ENCODE results near the gene CLASP1.

The CLASP1 gene

GRCh38 chr2:121688820-121689219, 39.6 kb upstream of the CLASP1 start:
- H3K4me2 ChIP-seq = no peak overlapping the region

GRCh38 chr2:121686902-121687301, 37.6 kb upstream of the CLASP1 start:
- H3K27me3 ChIP-seq (ENCODE audit: insufficient read depth, low read depth) = no peaks in the 10 kb centered on the region
- H2AFZ ChIP-seq (ENCODE audit: low read depth) = no peak overlapping the region
- no peak overlapping the region for H3K9ac ChIP-seq
- no peak for TF ChIP-seq CTCF (conservative IDR thresholded peaks at IDR 0.05; ENCODE audit: low read depth, low read length)
- no peaks in the 10 kb centered on the region for H3K36me3 ChIP-seq (ENCODE audit: insufficient read depth)
- H3K4me2 ChIP-seq = no peak overlapping the region
- H3K27ac ChIP-seq = no peak overlapping the region
- no peaks in the 10 kb centered on the region for H4K20me1 ChIP-seq (ENCODE audit: insufficient read depth)
- no peak overlapping the region for H3K4me3 ChIP-seq (IDR thresholded peaks at IDR 0.05; ENCODE audit: insufficient read depth, low read depth, low read length)
- no peaks in the 10 kb centered on the region for H3K4me1 ChIP-seq (ENCODE audit: low read depth, poor library complexity, severe bottlenecking)
- no peaks in the 10 kb centered on the region for H3K79me2 ChIP-seq (ENCODE audit: insufficient read depth, low read depth)

More at GRCh38 chr2:121688820-121689219, 39.6 kb upstream of the CLASP1 start:
- Histone ChIP-seq H3K36me3 (ENCODE audit: insufficient read depth) (no peaks in the 10 kb centered on the region), H3K9ac (no peak overlapping the region), H4K20me1 (ENCODE audit: insufficient read depth) (no peaks in the 10 kb centered on the region), H3K4me1 (ENCODE audit: low read depth, poor library complexity, severe bottlenecking) (no peaks in the 10 kb centered on the region), H3K79me2 (ENCODE audit: insufficient read depth, low read depth) (no peaks in the 10 kb centered on the region), H2AFZ (ENCODE audit: low read depth) (no peak overlapping the region), H3K27me3 (ENCODE audit: insufficient read depth, low read depth) (no peaks in the 10 kb centered on the region), H3K4me3 (IDR thresholded peaks at IDR 0.05; ENCODE audit: insufficient read depth, low read depth, low read length) (no peak overlapping the region), H3K27ac (no peak overlapping the region)
- TF ChIP-seq CTCF (conservative IDR thresholded peaks at IDR 0.05; ENCODE audit: low read depth, low read length) = no peak

- no peak overlapping the region for H2AFZ ChIP-seq (ENCODE audit: low read depth)
- no peaks in the 10 kb centered on the region for H4K20me1 ChIP-seq (ENCODE audit: insufficient read depth)
- H3K4me3 ChIP-seq (IDR thresholded peaks at IDR 0.05; ENCODE audit: insufficient read depth, low read depth, low read length) = no peak overlapping the region
- H3K36me3 ChIP-seq (ENCODE audit: insufficient read depth) = no peaks in the 10 kb centered on the region
- no peak overlapping the region for H3K4me2 ChIP-seq
- H3K9ac ChIP-seq = no peak overlapping the region
- no peaks in the 10 kb centered on the region for H3K27me3 ChIP-seq (ENCODE audit: insufficient read depth, low read depth)
- no peak overlapping the region for H3K27ac ChIP-seq
- no peaks in the 10 kb centered on the region for H3K4me1 ChIP-seq (ENCODE audit: low read depth, poor library complexity, severe bottlenecking)
- no peaks in the 10 kb centered on the region for H3K79me2 ChIP-seq (ENCODE audit: insufficient read depth, low read depth)
- TF ChIP-seq CTCF (conservative IDR thresholded peaks at IDR 0.05; ENCODE audit: low read depth, low read length) = no peak
Measured at GRCh38 chr2:121686218-121686617, 37.0 kb upstream of the CLASP1 start.

GRCh38 chr2:121682396-121683298, 33.4 kb upstream of the CLASP1 start:
- H2AFZ ChIP-seq (ENCODE audit: low read depth) = no peak overlapping the region
- H3K4me3 ChIP-seq (IDR thresholded peaks at IDR 0.05; ENCODE audit: insufficient read depth, low read depth, low read length) = no peak overlapping the region
- H4K20me1 ChIP-seq (ENCODE audit: insufficient read depth) = no peaks in the 10 kb centered on the region
- no peak overlapping the region for H3K9ac ChIP-seq
- no peak overlapping the region for H3K4me2 ChIP-seq
- H3K27me3 ChIP-seq (ENCODE audit: insufficient read depth, low read depth) = no peaks in the 10 kb centered on the region
- no peaks in the 10 kb centered on the region for H3K79me2 ChIP-seq (ENCODE audit: insufficient read depth, low read depth)
- no peaks in the 10 kb centered on the region for H3K4me1 ChIP-seq (ENCODE audit: low read depth, poor library complexity, severe bottlenecking)
- H3K36me3 ChIP-seq (ENCODE audit: insufficient read depth) = no peaks in the 10 kb centered on the region
- no peak for TF ChIP-seq CTCF (conservative IDR thresholded peaks at IDR 0.05; ENCODE audit: low read depth, low read length)
- no peak overlapping the region for H3K27ac ChIP-seq

All from KMS-11 (cell line).